ENCODE results near the gene UBLCP1. TPM values are rescaled to one million over a fixed set of nuclear protein-coding genes. Genes with fewer than 3 reads are reported as not detected.

Gene UBLCP1
- total and polyA plus RNA-seq, 2 of the 13 experiments (the other 11 are each of a cell fraction or from before 2014, with no cell fraction given) = 6.5 to 12.6 TPM

DNA sequence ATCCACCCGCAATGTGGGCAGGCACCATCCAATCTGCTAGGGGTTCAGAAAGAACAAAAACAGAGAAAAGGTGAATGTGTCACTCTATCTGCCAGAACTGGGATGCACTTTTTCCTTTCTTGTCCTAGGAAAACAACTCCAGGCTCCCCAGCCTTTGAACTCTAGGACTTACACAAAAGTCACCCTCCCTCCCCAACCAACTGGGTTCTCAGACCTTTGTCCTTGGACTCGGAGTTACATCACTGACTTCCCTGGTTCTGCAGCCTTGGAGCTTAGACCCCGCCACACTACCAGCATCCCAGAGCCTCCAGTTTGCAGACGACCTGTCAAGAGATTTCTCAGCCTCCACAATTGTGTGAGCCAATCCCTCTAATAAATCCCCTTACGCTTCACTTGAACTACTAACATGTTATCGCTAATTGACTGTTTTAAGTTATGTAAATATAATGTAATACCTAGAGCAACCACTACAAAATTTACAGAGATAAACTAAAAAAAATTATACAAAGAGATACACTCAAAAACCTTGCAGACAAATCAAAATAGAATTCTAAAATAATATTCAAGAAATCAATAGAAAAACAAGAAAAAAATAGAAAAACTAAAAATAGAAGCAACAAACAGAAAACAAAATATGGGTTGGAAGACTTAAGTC is 5.3 kb upstream of the UBLCP1 start (continued):
- TF ChIP-seq, protein P1, sequence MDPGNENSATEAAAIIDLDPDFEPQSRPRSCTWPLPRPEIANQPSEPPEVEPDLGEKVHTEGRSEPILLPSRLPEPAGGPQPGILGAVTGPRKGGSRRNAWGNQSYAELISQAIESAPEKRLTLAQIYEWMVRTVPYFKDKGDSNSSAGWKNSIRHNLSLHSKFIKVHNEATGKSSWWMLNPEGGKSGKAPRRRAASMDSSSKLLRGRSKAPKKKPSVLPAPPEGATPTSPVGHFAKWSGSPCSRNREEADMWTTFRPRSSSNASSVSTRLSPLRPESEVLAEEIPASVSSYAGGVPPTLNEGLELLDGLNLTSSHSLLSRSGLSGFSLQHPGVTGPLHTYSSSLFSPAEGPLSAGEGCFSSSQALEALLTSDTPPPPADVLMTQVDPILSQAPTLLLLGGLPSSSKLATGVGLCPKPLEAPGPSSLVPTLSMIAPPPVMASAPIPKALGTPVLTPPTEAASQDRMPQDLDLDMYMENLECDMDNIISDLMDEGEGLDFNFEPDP (CRISPR knock-in tag; conservative IDR thresholded peaks at IDR 0.05) = no peak
- TF ChIP-seq KAT8 (CRISPR knock-in tag; IDR thresholded peaks at IDR 0.05) (peak; percentile 30; the same call in 1 of the 2 replicates), ZNF367 (CRISPR knock-in tag; IDR thresholded peaks at IDR 0.05; ENCODE audit: borderline replicate concordance) (no peak), ZNF263 (CRISPR knock-in tag; IDR thresholded peaks at IDR 0.05) (no peak), DNMT3B (CRISPR knock-in tag; conservative IDR thresholded peaks at IDR 0.05) (no peak), ZNF121 (CRISPR knock-in tag; IDR thresholded peaks at IDR 0.05) (no peak), SAFB2 (CRISPR knock-in tag; IDR thresholded peaks at IDR 0.05; ENCODE audit: borderline replicate concordance, low read depth) (no peak), ZNF883 (CRISPR knock-in tag; IDR thresholded peaks at IDR 0.05; ENCODE audit: not compliant biosample characterization) (no peak), ZNF788 (CRISPR knock-in tag; IDR thresholded peaks at IDR 0.05; ENCODE audit: borderline replicate concordance) (no peak), IKZF1 (IDR thresholded peaks at IDR 0.05) (no peak), ZNF552 (CRISPR knock-in tag; IDR thresholded peaks at IDR 0.05; ENCODE audit: borderline replicate concordance) (no peak), ZNF251 (CRISPR knock-in tag; IDR thresholded peaks at IDR 0.05) (no peak), BRD4 (CRISPR knock-in tag; IDR thresholded peaks at IDR 0.05) (no peak), ETV6 (CRISPR knock-in tag; conservative IDR thresholded peaks at IDR 0.05) (no peak), ZNF382 (CRISPR knock-in tag; IDR thresholded peaks at IDR 0.05; ENCODE audit: borderline replicate concordance) (no peak), ZNF564 (CRISPR knock-in tag; IDR thresholded peaks at IDR 0.05) (no peak), MAF1 (CRISPR knock-in tag; IDR thresholded peaks at IDR 0.05; ENCODE audit: borderline replicate concordance) (no peak), RFX5 (IDR thresholded peaks at IDR 0.05; ENCODE audit: low read depth, low read length) (no peak), ZSCAN21 (CRISPR knock-in tag; IDR thresholded peaks at IDR 0.05; ENCODE audit: borderline replicate concordance) (no peak), ESRRA (CRISPR knock-in tag; IDR thresholded peaks at IDR 0.05; ENCODE audit: low read depth) (peak; percentile 60; the same call in 1 of the 2 replicates)
- TF ChIP-seq, protein P2, sequence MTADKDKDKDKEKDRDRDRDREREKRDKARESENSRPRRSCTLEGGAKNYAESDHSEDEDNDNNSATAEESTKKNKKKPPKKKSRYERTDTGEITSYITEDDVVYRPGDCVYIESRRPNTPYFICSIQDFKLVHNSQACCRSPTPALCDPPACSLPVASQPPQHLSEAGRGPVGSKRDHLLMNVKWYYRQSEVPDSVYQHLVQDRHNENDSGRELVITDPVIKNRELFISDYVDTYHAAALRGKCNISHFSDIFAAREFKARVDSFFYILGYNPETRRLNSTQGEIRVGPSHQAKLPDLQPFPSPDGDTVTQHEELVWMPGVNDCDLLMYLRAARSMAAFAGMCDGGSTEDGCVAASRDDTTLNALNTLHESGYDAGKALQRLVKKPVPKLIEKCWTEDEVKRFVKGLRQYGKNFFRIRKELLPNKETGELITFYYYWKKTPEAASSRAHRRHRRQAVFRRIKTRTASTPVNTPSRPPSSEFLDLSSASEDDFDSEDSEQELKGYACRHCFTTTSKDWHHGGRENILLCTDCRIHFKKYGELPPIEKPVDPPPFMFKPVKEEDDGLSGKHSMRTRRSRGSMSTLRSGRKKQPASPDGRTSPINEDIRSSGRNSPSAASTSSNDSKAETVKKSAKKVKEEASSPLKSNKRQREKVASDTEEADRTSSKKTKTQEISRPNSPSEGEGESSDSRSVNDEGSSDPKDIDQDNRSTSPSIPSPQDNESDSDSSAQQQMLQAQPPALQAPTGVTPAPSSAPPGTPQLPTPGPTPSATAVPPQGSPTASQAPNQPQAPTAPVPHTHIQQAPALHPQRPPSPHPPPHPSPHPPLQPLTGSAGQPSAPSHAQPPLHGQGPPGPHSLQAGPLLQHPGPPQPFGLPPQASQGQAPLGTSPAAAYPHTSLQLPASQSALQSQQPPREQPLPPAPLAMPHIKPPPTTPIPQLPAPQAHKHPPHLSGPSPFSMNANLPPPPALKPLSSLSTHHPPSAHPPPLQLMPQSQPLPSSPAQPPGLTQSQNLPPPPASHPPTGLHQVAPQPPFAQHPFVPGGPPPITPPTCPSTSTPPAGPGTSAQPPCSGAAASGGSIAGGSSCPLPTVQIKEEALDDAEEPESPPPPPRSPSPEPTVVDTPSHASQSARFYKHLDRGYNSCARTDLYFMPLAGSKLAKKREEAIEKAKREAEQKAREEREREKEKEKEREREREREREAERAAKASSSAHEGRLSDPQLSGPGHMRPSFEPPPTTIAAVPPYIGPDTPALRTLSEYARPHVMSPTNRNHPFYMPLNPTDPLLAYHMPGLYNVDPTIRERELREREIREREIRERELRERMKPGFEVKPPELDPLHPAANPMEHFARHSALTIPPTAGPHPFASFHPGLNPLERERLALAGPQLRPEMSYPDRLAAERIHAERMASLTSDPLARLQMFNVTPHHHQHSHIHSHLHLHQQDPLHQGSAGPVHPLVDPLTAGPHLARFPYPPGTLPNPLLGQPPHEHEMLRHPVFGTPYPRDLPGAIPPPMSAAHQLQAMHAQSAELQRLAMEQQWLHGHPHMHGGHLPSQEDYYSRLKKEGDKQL (CRISPR knock-in tag; IDR thresholded peaks at IDR 0.05; ENCODE audit: low read depth) = no peak
- TF ChIP-seq, protein P3, sequence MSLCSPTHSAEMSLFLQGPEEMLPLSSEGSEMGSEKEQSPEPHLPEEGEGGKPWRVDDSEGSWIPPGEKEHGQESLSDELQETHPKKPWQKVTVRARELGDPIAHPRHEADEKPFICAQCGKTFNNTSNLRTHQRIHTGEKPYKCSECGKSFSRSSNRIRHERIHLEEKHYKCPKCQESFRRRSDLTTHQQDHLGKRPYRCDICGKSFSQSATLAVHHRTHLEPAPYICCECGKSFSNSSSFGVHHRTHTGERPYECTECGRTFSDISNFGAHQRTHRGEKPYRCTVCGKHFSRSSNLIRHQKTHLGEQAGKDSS (CRISPR knock-in tag; IDR thresholded peaks at IDR 0.05; ENCODE audit: borderline replicate concordance, low read depth) = no peak
- TF ChIP-seq, protein P4, sequence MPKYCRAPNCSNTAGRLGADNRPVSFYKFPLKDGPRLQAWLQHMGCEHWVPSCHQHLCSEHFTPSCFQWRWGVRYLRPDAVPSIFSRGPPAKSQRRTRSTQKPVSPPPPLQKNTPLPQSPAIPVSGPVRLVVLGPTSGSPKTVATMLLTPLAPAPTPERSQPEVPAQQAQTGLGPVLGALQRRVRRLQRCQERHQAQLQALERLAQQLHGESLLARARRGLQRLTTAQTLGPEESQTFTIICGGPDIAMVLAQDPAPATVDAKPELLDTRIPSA (CRISPR knock-in tag; IDR thresholded peaks at IDR 0.05; ENCODE audit: borderline replicate concordance) = no peak
